HL-60 (cell line): Measurements from ENCODE around the gene RENBP.

Experiments
- DNase-seq, 2 experiments: peaks; one replicate each; pipeline ENCODE4 v3.0.0-alpha.2; 2010 to 2020; ENCODE audit warnings: low read depth in 1 of 2, low spot score in 1 of 2
- H3K27ac ChIP-seq: fragments of 250-450 bp; sonication (Bioruptor Pico); replicated peaks from 2 replicates; pipeline ENCODE4 v1.5.1; 2020; ENCODE audit warnings: mild to moderate bottlenecking, moderate library complexity
- H3K27me3 ChIP-seq: fragments of 250-450 bp; sonication (Bioruptor Pico); 2 replicates; pipeline ENCODE4 v1.5.1; 2021; ENCODE audit warnings: mild to moderate bottlenecking, moderate library complexity; ENCODE audit not compliant: insufficient read depth, poor library complexity, severe bottlenecking
- H3K4me3 ChIP-seq: replicated peaks from 2 replicates; pipeline ENCODE4 v1.5.1; 2011; ENCODE audit warnings: mild to moderate bottlenecking, control low read depth, low read length; ENCODE audit not compliant: insufficient read depth
- GABPA ChIP-seq: IDR thresholded peaks from 2 replicates; pipeline ENCODE4 v1.6.1; 2012; ENCODE audit warnings: low read depth
- POLR2AphosphoS5 ChIP-seq: IDR thresholded peaks from 2 replicates; pipeline ENCODE4 v1.6.1; 2012; ENCODE audit warnings: low read depth
- SPI1 ChIP-seq: IDR thresholded peaks from 2 replicates; pipeline ENCODE4 v1.6.1; 2012; ENCODE audit warnings: low read depth, mild to moderate bottlenecking, borderline replicate concordance
- TF ChIP-seq, protein P1 (sequence below): IDR thresholded peaks from one replicate; pipeline ENCODE4 v1.5.1; 2011; ENCODE audit warnings: low read length, control low read depth, inconsistent platforms; ENCODE audit not compliant: insufficient read depth
- TF ChIP-seq, protein P2 (sequence below): IDR thresholded peaks from 2 replicates; pipeline ENCODE4 v1.6.1; 2012; ENCODE audit warnings: low read depth; ENCODE audit not compliant: insufficient replicate concordance

The RENBP gene

DNA sequence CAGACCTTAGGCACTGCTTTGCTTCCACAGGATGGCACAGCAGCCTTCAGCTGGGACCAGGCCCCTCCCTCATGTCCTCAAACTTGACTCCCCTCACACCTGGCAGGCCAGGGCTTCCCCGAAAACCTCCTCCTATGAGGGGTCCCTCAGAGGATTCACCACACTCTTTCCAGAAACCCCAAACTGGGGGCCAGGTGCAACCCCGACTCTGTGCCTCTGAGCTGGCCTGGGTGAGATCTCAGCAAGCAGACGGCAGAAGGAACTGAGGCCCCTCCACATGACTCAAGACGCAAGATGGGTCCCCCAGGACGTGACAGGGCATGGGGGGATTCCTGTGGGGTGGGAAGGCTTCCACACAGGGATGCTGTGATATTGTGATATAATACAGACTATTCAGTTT lies 21.0 kb upstream of the RENBP start:
- no peak for DNase-seq
- no peak overlapping the region for H3K4me3 ChIP-seq
- no peak overlapping the region for H3K27ac ChIP-seq
- H3K27me3 ChIP-seq = no peaks in the 10 kb centered on the region
- TF ChIP-seq, protein P1, sequence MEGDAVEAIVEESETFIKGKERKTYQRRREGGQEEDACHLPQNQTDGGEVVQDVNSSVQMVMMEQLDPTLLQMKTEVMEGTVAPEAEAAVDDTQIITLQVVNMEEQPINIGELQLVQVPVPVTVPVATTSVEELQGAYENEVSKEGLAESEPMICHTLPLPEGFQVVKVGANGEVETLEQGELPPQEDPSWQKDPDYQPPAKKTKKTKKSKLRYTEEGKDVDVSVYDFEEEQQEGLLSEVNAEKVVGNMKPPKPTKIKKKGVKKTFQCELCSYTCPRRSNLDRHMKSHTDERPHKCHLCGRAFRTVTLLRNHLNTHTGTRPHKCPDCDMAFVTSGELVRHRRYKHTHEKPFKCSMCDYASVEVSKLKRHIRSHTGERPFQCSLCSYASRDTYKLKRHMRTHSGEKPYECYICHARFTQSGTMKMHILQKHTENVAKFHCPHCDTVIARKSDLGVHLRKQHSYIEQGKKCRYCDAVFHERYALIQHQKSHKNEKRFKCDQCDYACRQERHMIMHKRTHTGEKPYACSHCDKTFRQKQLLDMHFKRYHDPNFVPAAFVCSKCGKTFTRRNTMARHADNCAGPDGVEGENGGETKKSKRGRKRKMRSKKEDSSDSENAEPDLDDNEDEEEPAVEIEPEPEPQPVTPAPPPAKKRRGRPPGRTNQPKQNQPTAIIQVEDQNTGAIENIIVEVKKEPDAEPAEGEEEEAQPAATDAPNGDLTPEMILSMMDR = no peak
- TF ChIP-seq, protein P2, sequence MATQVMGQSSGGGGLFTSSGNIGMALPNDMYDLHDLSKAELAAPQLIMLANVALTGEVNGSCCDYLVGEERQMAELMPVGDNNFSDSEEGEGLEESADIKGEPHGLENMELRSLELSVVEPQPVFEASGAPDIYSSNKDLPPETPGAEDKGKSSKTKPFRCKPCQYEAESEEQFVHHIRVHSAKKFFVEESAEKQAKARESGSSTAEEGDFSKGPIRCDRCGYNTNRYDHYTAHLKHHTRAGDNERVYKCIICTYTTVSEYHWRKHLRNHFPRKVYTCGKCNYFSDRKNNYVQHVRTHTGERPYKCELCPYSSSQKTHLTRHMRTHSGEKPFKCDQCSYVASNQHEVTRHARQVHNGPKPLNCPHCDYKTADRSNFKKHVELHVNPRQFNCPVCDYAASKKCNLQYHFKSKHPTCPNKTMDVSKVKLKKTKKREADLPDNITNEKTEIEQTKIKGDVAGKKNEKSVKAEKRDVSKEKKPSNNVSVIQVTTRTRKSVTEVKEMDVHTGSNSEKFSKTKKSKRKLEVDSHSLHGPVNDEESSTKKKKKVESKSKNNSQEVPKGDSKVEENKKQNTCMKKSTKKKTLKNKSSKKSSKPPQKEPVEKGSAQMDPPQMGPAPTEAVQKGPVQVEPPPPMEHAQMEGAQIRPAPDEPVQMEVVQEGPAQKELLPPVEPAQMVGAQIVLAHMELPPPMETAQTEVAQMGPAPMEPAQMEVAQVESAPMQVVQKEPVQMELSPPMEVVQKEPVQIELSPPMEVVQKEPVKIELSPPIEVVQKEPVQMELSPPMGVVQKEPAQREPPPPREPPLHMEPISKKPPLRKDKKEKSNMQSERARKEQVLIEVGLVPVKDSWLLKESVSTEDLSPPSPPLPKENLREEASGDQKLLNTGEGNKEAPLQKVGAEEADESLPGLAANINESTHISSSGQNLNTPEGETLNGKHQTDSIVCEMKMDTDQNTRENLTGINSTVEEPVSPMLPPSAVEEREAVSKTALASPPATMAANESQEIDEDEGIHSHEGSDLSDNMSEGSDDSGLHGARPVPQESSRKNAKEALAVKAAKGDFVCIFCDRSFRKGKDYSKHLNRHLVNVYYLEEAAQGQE = no peak
- TF ChIP-seq SPI1 = no peak
- no peak for TF ChIP-seq GABPA
- no peak for TF ChIP-seq POLR2AphosphoS5

DNA sequence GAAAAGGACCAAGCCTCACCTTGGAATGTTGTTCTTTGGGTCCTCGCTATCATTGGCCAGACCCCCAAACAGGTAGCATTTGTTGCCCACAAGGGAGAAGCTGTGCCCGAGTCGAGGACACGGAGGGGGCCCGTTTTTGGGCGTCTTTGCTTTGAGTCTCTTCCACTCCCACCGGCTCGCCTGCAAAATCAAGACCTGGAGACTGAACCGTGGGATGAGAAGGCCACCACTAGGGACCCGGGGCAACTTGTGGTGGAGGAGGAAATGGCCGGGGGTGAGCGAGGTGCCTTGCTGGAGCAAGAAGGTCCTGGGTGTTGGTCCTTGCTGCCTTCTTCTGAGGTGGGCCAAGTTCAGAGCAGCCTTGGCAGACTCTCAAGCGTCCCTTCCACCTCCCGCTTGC lies 19.7 kb upstream of the RENBP start:
- TF ChIP-seq, protein P1 = no peak
- TF ChIP-seq GABPA = no peak
- TF ChIP-seq POLR2AphosphoS5 = no peak
- TF ChIP-seq SPI1 = no peak
- TF ChIP-seq, protein P2 = no peak
- H3K27ac ChIP-seq = no peak overlapping the region
- DNase-seq = no peak
- H3K27me3 ChIP-seq = no peaks in the 10 kb centered on the region
- H3K4me3 ChIP-seq = no peak overlapping the region

DNA sequence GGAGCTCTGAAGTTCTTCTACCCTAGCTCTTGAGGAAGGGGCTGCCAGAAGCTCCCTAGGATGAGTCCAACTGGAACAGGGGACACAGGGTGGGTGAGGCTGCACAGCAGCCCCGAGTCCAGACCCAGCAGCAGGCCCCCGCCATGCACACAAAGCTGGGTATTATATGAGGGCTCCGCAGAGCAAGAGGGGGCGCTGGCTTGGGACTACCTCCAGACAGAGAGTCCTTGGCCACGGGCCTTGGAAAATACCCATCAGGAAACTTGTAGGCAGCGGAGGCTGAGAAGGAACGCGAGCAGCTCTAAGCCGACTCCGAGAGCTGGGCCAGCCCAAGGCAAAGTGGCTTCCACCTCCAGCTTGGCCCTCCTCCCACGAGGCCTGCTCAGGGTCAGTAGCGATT lies 19.1 kb upstream of the RENBP start:
- DNase-seq = no peak
- TF ChIP-seq SPI1 = no peak
- TF ChIP-seq, protein P1 = no peak
- TF ChIP-seq, protein P2 = no peak
- TF ChIP-seq POLR2AphosphoS5 = no peak
- TF ChIP-seq GABPA = no peak
- H3K27me3 ChIP-seq = no peaks in the 10 kb centered on the region
- no peak overlapping the region for H3K27ac ChIP-seq
- no peak overlapping the region for H3K4me3 ChIP-seq
